ENCODE data around the gene ALK.

GRCh38 chr2:29182920-29183319 lies 738.5 kb downstream of the ALK start:
- no peak for TF ChIP-seq CTCF (IDR thresholded peaks at IDR 0.05; ENCODE audit: borderline replicate concordance, extremely low read depth, low read length, poor library complexity, severe bottlenecking)
- TF ChIP-seq EZH2 (IDR thresholded peaks at IDR 0.05; ENCODE audit: borderline replicate concordance, low read depth, low read length, severe bottlenecking) = no peak

Data from DND-41 (cell line).